IMR-90 (cell line): Measurements from ENCODE around the gene MREG. TPM values are rescaled to one million over a fixed set of nuclear protein-coding genes. Genes with fewer than 3 reads are reported as not detected.

Experiments used
- ATAC-seq: fragments of 200-7000 bp; cut with Tn5 transposase; 2 replicates; pipeline ENCODE4 v1.9.1; 2020; ENCODE audit warnings: low read depth, mild to moderate bottlenecking, moderate library complexity
- BruUV-seq: library from RNA; stranded (reverse); fragments of 400-500 nt; replicated peaks from 2 replicates; lab custom pipeline; 2021; lab: Mats Ljungman, UMichigan
- CTCF ChIA-PET: fragments of 300-600 bp; formaldehyde crosslinking; extraction: SDS; loops from one replicate; lab custom pipeline; 2021; ENCODE audit warnings: antibody characterized with exemption; lab: Yijun Ruan, JAX
- POLR2A ChIA-PET: fragments of 300-600 bp; sonication (Branson Sonifier 250); formaldehyde crosslinking; loops from one replicate; lab custom pipeline; 2022; ENCODE audit warnings: antibody characterized with exemption; ENCODE audit not compliant: unreplicated experiment; lab: Charles Lee
- DNase-seq: peaks from one replicate; pipeline ENCODE4 v3.0.0; 2013
- H2AFZ ChIP-seq: replicated peaks from 2 replicates; pipeline ENCODE3; 2013; ENCODE audit warnings: low read length, mild to moderate bottlenecking; ENCODE audit not compliant: poor library complexity
- H2AK5ac ChIP-seq: 2 replicates; pipeline ENCODE4 v1.6.1; 2013; ENCODE audit warnings: low read depth, low read length, inconsistent platforms
- H2AK9ac ChIP-seq: replicated peaks from 2 replicates; pipeline ENCODE3; 2013; ENCODE audit warnings: mild to moderate bottlenecking, low read depth, low read length, moderate library complexity; ENCODE audit not compliant: poor library complexity
- H2BK120ac ChIP-seq: 2 replicates; pipeline ENCODE4 v1.6.1; 2013; ENCODE audit warnings: low read depth, low read length, inconsistent platforms
- H2BK15ac ChIP-seq: 3 replicates; pipeline ENCODE4 v1.6.1; 2013; ENCODE audit warnings: low read depth, low read length, inconsistent platforms
- H2BK20ac ChIP-seq: 2 replicates; pipeline ENCODE4 v1.6.1; 2013; ENCODE audit warnings: low read depth, mild to moderate bottlenecking, inconsistent platforms, low read length, moderate library complexity
- H2BK5ac ChIP-seq: 2 replicates; pipeline ENCODE4 v1.6.1; 2013; ENCODE audit warnings: mild to moderate bottlenecking, low read depth, low read length, inconsistent platforms; ENCODE audit not compliant: poor library complexity, severe bottlenecking
- H3K14ac ChIP-seq: replicated peaks from 2 replicates; pipeline ENCODE4 v1.6.1; 2013; ENCODE audit warnings: low read depth, low read length, inconsistent platforms
- H3K18ac ChIP-seq: 2 replicates; pipeline ENCODE4 v1.6.1; 2013; ENCODE audit warnings: low read depth, low read length, control low read depth
- H3K23ac ChIP-seq: 2 replicates; pipeline ENCODE4 v1.6.1; 2013; ENCODE audit warnings: low read depth, low read length, inconsistent platforms
- H3K27ac ChIP-seq: 2 replicates; pipeline ENCODE4 v1.5.1; 2013; ENCODE audit warnings: mild to moderate bottlenecking, control low read depth, low read length; ENCODE audit not compliant: insufficient read depth
- H3K27me3 ChIP-seq: 2 replicates; pipeline ENCODE4 v1.6.1; 2013; ENCODE audit warnings: low read length; ENCODE audit not compliant: control insufficient read depth, insufficient read depth
- H3K36me3 ChIP-seq: 2 replicates; pipeline ENCODE4 v1.6.1; 2013; ENCODE audit warnings: low read length, mixed read lengths; ENCODE audit not compliant: control insufficient read depth, insufficient read depth
- H3K4ac ChIP-seq: 2 replicates; pipeline ENCODE4 v1.6.1; 2013; ENCODE audit warnings: low read depth, low read length, inconsistent platforms
- H3K4me1 ChIP-seq: 2 replicates; pipeline ENCODE4 v1.6.1; 2013; ENCODE audit warnings: low read length, mixed read lengths; ENCODE audit not compliant: control insufficient read depth, insufficient read depth
- H3K4me2 ChIP-seq: 2 replicates; pipeline ENCODE4 v1.6.1; 2013; ENCODE audit warnings: low read depth, mild to moderate bottlenecking, control low read depth, low read length, moderate library complexity
- H3K4me3 ChIP-seq: 2 replicates; pipeline ENCODE4 v1.5.1; 2013; ENCODE audit warnings: low read depth, mild to moderate bottlenecking, control low read depth, low read length, moderate library complexity; ENCODE audit not compliant: insufficient read depth
- H3K56ac ChIP-seq: 2 replicates; pipeline ENCODE4 v1.6.1; 2013; ENCODE audit warnings: low read length, inconsistent platforms; ENCODE audit not compliant: insufficient read depth; ENCODE audit errors: extremely low read depth
- H3K79me1 ChIP-seq, 2 experiments: 2 replicates each; pipeline ENCODE4 v1.6.1; 2013; ENCODE audit warnings: low read length in 2 of 2, inconsistent platforms in 1 of 2, low read depth in 1 of 2
- H3K9ac ChIP-seq: 2 replicates; pipeline ENCODE4 v1.6.1; 2013; ENCODE audit warnings: low read depth, low read length, control low read depth
- H3K9me1 ChIP-seq: 2 replicates; pipeline ENCODE4 v1.6.1; 2013; ENCODE audit warnings: low read length, inconsistent platforms; ENCODE audit not compliant: insufficient read depth
- H3K9me3 ChIP-seq: 2 replicates; pipeline ENCODE4 v1.6.1; 2013; ENCODE audit warnings: low read length; ENCODE audit not compliant: control insufficient read depth, insufficient read depth
- H4K20me1 ChIP-seq: 2 replicates; pipeline ENCODE4 v1.6.1; 2013; ENCODE audit warnings: low read length, inconsistent platforms; ENCODE audit not compliant: insufficient read depth
- H4K5ac ChIP-seq: 2 replicates; pipeline ENCODE4 v1.6.1; 2013; ENCODE audit warnings: mild to moderate bottlenecking, low read depth, low read length, control low read depth
- H4K8ac ChIP-seq, 2 experiments: 2 replicates each; pipeline ENCODE4 v1.6.1; 2013; ENCODE audit warnings: low read depth in 2 of 2, low read length in 2 of 2, control low read depth in 1 of 2, inconsistent platforms in 1 of 2
- H4K91ac ChIP-seq: 2 replicates; pipeline ENCODE4 v1.6.1; 2013; ENCODE audit warnings: low read depth, low read length, inconsistent platforms; ENCODE audit not compliant: insufficient read depth
- CEBPB ChIP-seq: IDR thresholded peaks from 2 replicates; pipeline ENCODE4 v1.6.1; 2012; ENCODE audit warnings: low read depth, low read length, improper control_type of control experiment
- NFE2L2 ChIP-seq: fragments of 150-350 bp; IDR thresholded peaks from 2 replicates; pipeline ENCODE4 v1.6.1; 2016; ENCODE audit warnings: low read depth, mild to moderate bottlenecking, low read length
- POLR2A ChIP-seq: IDR thresholded peaks from 2 replicates; pipeline ENCODE4 v1.6.1; 2012; ENCODE audit warnings: mild to moderate bottlenecking, low read depth, low read length
- RCOR1 ChIP-seq: IDR thresholded peaks from 2 replicates; pipeline ENCODE4 v1.6.1; 2012; ENCODE audit warnings: mild to moderate bottlenecking, low read length, improper control_type of control experiment; ENCODE audit not compliant: insufficient replicate concordance
- USF2 ChIP-seq: fragments of 150-350 bp; IDR thresholded peaks from 2 replicates; pipeline ENCODE4 v1.6.1; 2017; ENCODE audit warnings: mild to moderate bottlenecking, antibody characterized with exemption, low read length, low read depth
- WGBS, 2 experiments: methylation state at CpG; one replicate each; pipeline versions ENCODE4 v1.1.5 to v1.1.7; 2013; ENCODE audit warnings: missing lambda C conversion rate in 2 of 2; ENCODE audit not compliant: insufficient read length in 1 of 2; ENCODE audit errors: extremely low coverage in 2 of 2; 5-methylcytosine and 5-hydroxymethylcytosine counted together
- dilution Hi-C: fragments of 300-500 bp; cut with HindIII; formaldehyde crosslinking; loops from one replicate; pipeline ENCODE4 v1.14.3; 2018; ENCODE audit warnings: low sequenced_read_pairs; ENCODE audit not compliant: unreplicated experiment
- in situ Hi-C: fragments of 300-500 bp; cut with MboI; formaldehyde crosslinking; loops from 3 replicates; pipeline ENCODE4 v1.14.3; 2019; ENCODE audit warnings: low sequenced_read_pairs, inconsistent platforms, mixed read lengths
- intact Hi-C: fragments of 100-400 bp; cut with micrococcal nuclease; formaldehyde crosslinking; loops from 2 replicates; pipeline ENCODE4 v1.10.0; 2022
- polyA plus RNA-seq, 3 experiments: library from polyadenylated mRNA; depleted of rRNA; stranded (reverse); fragments of >200 nt; gene quantifications; 2 replicates each; pipeline ENCODE4 v1.2.3, GENCODE V29; 2012; ENCODE audit warnings: low replicate concordance in 1 of 3
- total RNA-seq: library from RNA; depleted of rRNA; stranded (reverse); fragments of >200 nt; gene quantifications from 2 replicates; pipeline ENCODE4 v1.2.3, GENCODE V29; 2012

Gene MREG
- total and polyA plus RNA-seq, 2 of the 4 experiments (the other 2 are of a cell fraction): 1.0 to 1.8 TPM

- WGBS, 2 experiments: 83% methylated on average over 1 of the region's 5 CpGs; no CpG with 5 or more reads in 1 of the 2 experiments
- CTCF ChIA-PET: no interaction called here
- no peak for TF ChIP-seq NFE2L2
- TF ChIP-seq USF2: no peak
- TF ChIP-seq CEBPB: no peak
- TF ChIP-seq RCOR1: no peak
- TF ChIP-seq POLR2A: no peak
These were observed 107.7 kb downstream of the MREG start for GRCh38 chr2:215905691-215906090.

More at GRCh38 chr2:215905691-215906090, 107.7 kb downstream of the MREG start:
- intact Hi-C loops: no loop called here
- no peak overlapping the region for H2BK15ac ChIP-seq
- H4K20me1 ChIP-seq: no peaks in the 10 kb centered on the region
- no peak overlapping the region for H4K91ac ChIP-seq
- H3K27ac ChIP-seq: no peak overlapping the region
- no peak overlapping the region for H3K56ac ChIP-seq
- no peak overlapping the region for H3K4me3 ChIP-seq
- no peak overlapping the region for H4K8ac ChIP-seq
- no peaks in the 10 kb centered on the region for H3K9me3 ChIP-seq
- no peak overlapping the region for H3K18ac ChIP-seq
- no peak overlapping the region for H3K4ac ChIP-seq
- H3K79me1 ChIP-seq: no peaks in the 10 kb centered on the region
- no peak overlapping the region for H4K5ac ChIP-seq
- H2AFZ ChIP-seq: no peak overlapping the region
- H2BK120ac ChIP-seq: no peak overlapping the region
- POLR2A ChIA-PET: no interaction called here
- H3K9ac ChIP-seq: no peak overlapping the region
- no peaks in the 10 kb centered on the region for H3K27me3 ChIP-seq
- H3K36me3 ChIP-seq: no peaks in the 10 kb centered on the region
- no peak overlapping the region for H3K23ac ChIP-seq
- no peak overlapping the region for H2BK20ac ChIP-seq
- H2BK5ac ChIP-seq: no peak overlapping the region
- no peak overlapping the region for H3K14ac ChIP-seq
- in situ Hi-C loops: no loop called here
- no peak overlapping the region for H2AK5ac ChIP-seq
- no peaks in the 10 kb centered on the region for H3K9me1 ChIP-seq
- no peak overlapping the region for H3K4me2 ChIP-seq
- DNase-seq: no peak
- no TSS peak for BruUV-seq
- no peak overlapping the region for H2AK9ac ChIP-seq
- dilution Hi-C loops: no loop called here
- H3K4me1 ChIP-seq: peaks cover 3% of the 10 kb centered on the region
- ATAC-seq: no peak
